Tibial artery (tissue), 4 donors: ENCODE measurements around the gene TBC1D2B.
A peak's percentile ranks its signal among the peaks of the same experiment; 100 is the strongest.

Experiments
- DNase-seq, 2 donors: peaks; one replicate each; pipeline ENCODE4 v3.0.0-alpha.2; 2019
- H3K27ac ChIP-seq, 2 donors: fragments of 200-600 bp; sonication (generic) in 1 of 2; 1 replicate in 1 of 2; 2 replicates in 1 of 2; pipeline ENCODE4 v1.5.1; 2018 to 2019; ENCODE audit warnings: mild to moderate bottlenecking in 1 of 2
- H3K27me3 ChIP-seq, 2 donors: fragments of 200-600 bp; sonication (generic) in 1 of 2; one replicate each; pipeline versions ENCODE4 v1.5.1 to v1.6.0; 2016 to 2019
- H3K36me3 ChIP-seq, 3 donors: fragments of 200-600 bp; sonication (generic) in 2 of 3; one replicate each; pipeline ENCODE4 v1.5.1; 2016 to 2019; ENCODE audit warnings: mild to moderate bottlenecking in 2 of 3
- H3K4me1 ChIP-seq, 4 donors: fragments of 200-600 bp; sonication (generic) in 2 of 4; 1 replicate in 3 of 4; 2 replicates in 1 of 4; pipeline ENCODE4 v1.5.1; 2016 to 2019
- H3K4me3 ChIP-seq, 2 donors: fragments of 200-600 bp; sonication (generic) in 1 of 2; 1 replicate in 1 of 2; 2 replicates in 1 of 2; pipeline ENCODE4 v1.5.1; 2018 to 2019; ENCODE audit warnings: mild to moderate bottlenecking in 2 of 2
- H3K9me3 ChIP-seq, 3 donors: fragments of 200-600 bp; sonication (generic) in 1 of 3; one replicate each; pipeline ENCODE4 v1.5.1; 2016 to 2019
- CTCF ChIP-seq, 2 experiments: fragments of 200-600 bp in 1 of 2; fragments of 450-650 bp in 1 of 2; IDR thresholded peaks; one replicate each; pipeline ENCODE4 v1.5.1; 2017 to 2019; ENCODE audit warnings: antibody characterized with exemption in 2 of 2, mild to moderate bottlenecking in 1 of 2, moderate library complexity in 1 of 2
- intact Hi-C: fragments of 100-400 bp; cut with DNase I; formaldehyde crosslinking; loops from one replicate; pipeline ENCODE4 v1.15.0; 2023; ENCODE audit warnings: low total_unique reads

Gene TBC1D2B

GRCh38 chr15:78075490-78076230, 1.9 kb downstream of the TBC1D2B start:
- peak in 1 of 2 experiments; percentile 3 for TF ChIP-seq CTCF (IDR thresholded peaks at IDR 0.05)
- H3K36me3 ChIP-seq: no peaks in the 10 kb centered on the region
- peak overlapping the region; percentile 82 to 95 for H3K27ac ChIP-seq
- intact Hi-C loops: loop anchor here (5.0 kb wide), 1 partner anchor 83 kb away; no protein-coding TSS in a partner anchor
- H3K4me3 ChIP-seq: peak overlapping the region; percentile 67 to 97
- H3K27me3 ChIP-seq: no peaks in the 10 kb centered on the region
- DNase-seq: peak; percentile 71 to 82
- H3K4me1 ChIP-seq: peaks cover 0 to 66% (median 45%) of the 10 kb centered on the region in 4 donors
- no peaks in the 10 kb centered on the region for H3K9me3 ChIP-seq

- Histone ChIP-seq H3K9me3 (no peaks in the 10 kb centered on the region), H3K4me1 (peaks cover 0 to 89% (median 62%) of the 10 kb centered on the region in 4 donors), H3K36me3 (no peaks in the 10 kb centered on the region), H3K27me3 (no peaks in the 10 kb centered on the region), H3K4me3 (peak overlapping the region in 1 of 2 donors; percentile 15), H3K27ac (peak overlapping the region; percentile 55 to 95)
- TF ChIP-seq CTCF (IDR thresholded peaks at IDR 0.05): no peak
- intact Hi-C loops: no loop called here
- no peak for DNase-seq
These were observed 4.3 kb downstream of the TBC1D2B start for GRCh38 chr15:78073046-78073787.

- Histone ChIP-seq H3K27ac (peak overlapping the region; percentile 55 to 95), H3K36me3 (no peaks in the 10 kb centered on the region), H3K27me3 (no peaks in the 10 kb centered on the region), H3K9me3 (no peaks in the 10 kb centered on the region), H3K4me3 (peak overlapping the region in 1 of 2 donors; percentile 15), H3K4me1 (peaks cover 0 to 92% (median 66%) of the 10 kb centered on the region in 4 donors)
- DNase-seq: peak; percentile 11 to 64
- intact Hi-C loops: no loop called here
- no peak for TF ChIP-seq CTCF (IDR thresholded peaks at IDR 0.05)
These were observed 5.2 kb downstream of the TBC1D2B start for GRCh38 chr15:78072080-78072892.

- Histone ChIP-seq H3K27ac (peak overlapping the region; percentile 55 to 95), H3K27me3 (no peaks in the 10 kb centered on the region), H3K4me1 (peaks cover 0 to 98% (median 71%) of the 10 kb centered on the region in 4 donors), H3K36me3 (no peaks in the 10 kb centered on the region), H3K9me3 (no peaks in the 10 kb centered on the region), H3K4me3 (no peak overlapping the region)
- DNase-seq: peak in 1 of 2 donors; percentile 1
- intact Hi-C loops: no loop called here
- TF ChIP-seq CTCF (IDR thresholded peaks at IDR 0.05): no peak
These were observed 6.1 kb downstream of the TBC1D2B start for GRCh38 chr15:78071383-78071782.

- peaks cover 0 to 100% (median 77%) of the 10 kb centered on the region in 4 donors for H3K4me1 ChIP-seq
- peak in 1 of 2 donors; percentile 70 for DNase-seq
- H3K4me3 ChIP-seq: no peak overlapping the region
- no peaks in the 10 kb centered on the region for H3K36me3 ChIP-seq
- intact Hi-C loops: no loop called here
- H3K9me3 ChIP-seq: no peaks in the 10 kb centered on the region
- peak overlapping the region; percentile 81 to 87 for H3K27ac ChIP-seq
- no peak for TF ChIP-seq CTCF (IDR thresholded peaks at IDR 0.05)
- no peaks in the 10 kb centered on the region for H3K27me3 ChIP-seq
These were observed 7.3 kb downstream of the TBC1D2B start for GRCh38 chr15:78070049-78070700.
